UCSD-AML1 (cell line): ENCODE measurements around the gene RTRAF.

ENCODE experiments used
- DNase-seq: peaks from one replicate; lab custom pipeline; 2025; ENCODE audit not compliant: unreplicated experiment; lab: John Stamatoyannopoulos, UW

Gene RTRAF

GRCh38 chr14:52020161-52020714 lies 30.9 kb downstream of the RTRAF start:
- DNase-seq: no peak

DNA sequence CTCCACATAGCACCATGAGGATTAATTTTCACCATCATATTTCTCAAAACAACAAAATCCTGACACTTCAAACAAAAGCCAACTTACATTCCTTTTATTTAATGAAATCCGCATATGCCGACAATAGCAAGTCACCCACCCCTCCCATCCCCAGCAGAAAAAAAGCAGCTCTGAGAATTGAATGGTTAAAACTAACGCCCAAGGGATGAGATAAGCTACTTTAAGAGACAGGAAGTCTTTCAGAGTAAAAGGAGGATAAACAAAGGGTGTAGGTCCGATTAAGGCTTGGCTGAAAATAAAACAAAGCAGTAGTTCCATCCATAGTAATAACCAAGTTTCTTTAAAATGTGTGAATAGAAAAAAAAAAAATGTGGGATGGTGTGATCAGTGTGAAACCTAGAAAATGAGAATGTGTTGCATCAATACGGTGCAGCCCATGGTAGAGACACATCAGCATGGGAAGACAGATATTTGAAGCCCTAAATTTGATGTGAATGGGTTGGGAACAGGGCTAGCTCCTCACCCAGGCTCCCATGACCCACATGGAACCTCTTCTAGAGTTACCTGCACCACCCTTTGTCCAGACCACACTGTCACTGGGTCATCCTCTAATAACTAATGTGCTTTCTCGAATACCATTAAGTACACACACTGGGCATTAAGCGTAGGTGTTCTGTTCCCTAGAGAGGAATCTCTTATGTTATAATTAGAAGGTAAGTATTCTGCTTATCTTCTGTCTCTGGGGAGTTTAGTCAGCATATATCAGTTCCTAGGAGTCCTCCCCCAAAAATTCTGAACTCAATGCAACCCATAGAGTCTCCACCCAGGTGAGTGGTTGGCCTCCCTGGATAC lies 31.7 kb downstream of the RTRAF start:
- no peak for DNase-seq

GRCh38 chr14:52021957-52022600 lies 32.7 kb downstream of the RTRAF start:
- no peak for DNase-seq

DNA sequence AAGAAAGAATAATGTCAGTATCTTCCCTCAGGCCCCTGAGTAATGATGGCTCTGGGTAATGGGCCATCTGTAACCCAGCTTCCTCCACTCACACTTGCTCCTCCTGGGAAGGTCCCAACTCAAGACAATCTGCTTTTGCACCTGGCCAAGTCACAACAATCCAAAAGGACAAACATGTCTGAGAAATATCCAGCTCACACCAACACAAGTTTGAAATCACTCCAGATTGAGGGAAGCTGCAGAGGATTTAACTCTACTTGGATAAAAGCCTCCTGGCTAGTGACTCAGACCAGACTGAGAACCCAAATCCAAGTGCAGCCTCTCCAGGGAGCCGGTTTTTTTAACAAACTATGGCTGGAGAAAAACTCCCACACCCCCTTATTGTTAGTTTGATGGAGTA lies 34.2 kb downstream of the RTRAF start:
- no peak for DNase-seq

DNA sequence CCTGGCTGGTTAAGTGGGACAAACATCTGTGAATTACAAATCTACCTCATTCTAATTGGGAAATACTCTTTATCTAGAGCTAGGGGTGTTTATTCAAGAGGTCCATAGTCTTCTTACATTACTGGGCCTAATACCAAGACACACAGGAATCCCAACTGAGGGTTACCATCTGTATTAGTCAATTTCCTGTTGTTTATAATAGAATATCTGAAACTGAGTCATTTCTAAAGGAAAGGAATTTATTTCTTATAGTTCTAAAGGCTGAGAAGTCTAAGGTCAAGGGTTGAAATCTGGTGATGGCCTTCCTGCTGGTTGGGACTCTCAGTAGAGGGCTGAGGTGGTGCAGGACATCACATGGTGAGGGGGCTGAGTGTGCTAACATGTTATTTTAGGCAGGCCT lies 36.0 kb downstream of the RTRAF start:
- DNase-seq: no peak

- DNase-seq: no peak
These were observed 36.8 kb downstream of the RTRAF start for GRCh38 chr14:52026017-52026660.

DNA sequence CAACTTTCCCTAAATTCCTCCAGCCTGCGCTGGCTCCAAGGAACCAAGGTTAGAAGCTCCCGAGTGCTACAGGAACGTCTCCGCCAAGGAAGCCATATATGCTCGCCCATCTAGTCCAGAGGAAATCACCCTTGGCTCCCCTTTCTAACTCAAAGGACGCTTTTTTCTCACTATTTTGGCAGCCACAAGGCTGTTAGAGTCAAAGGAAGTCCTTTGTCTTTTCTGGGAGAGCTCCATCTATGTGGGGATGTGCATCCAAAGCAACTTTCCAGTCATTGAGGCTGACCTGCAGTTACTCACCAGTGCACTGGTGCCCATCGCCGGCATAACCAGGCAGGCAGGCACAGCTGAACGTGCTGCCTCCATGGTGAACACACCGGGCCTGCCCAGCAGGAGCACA lies 37.6 kb downstream of the RTRAF start:
- no peak for DNase-seq

DNA sequence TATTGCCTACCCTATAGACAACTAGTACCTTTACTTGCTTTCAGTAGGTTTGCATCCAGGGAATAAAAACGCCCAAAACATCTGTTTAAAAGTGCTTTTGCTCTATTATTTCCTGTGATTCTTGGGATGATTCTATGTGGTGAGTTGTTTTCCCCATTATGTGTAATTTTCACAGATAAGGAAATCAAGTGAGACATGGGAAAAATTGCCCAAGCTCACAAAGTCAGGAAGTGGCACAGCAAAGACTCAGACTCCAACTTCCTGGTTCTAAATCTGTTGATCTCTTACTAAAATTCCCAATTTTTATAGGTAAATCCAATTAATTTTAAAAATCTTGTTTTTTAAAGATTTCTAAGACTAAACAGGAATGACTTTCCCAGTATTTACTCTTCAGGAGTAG lies 40.5 kb downstream of the RTRAF start:
- no peak for DNase-seq

GRCh38 chr14:52031781-52032180 lies 42.4 kb downstream of the RTRAF start:
- no peak for DNase-seq

DNA sequence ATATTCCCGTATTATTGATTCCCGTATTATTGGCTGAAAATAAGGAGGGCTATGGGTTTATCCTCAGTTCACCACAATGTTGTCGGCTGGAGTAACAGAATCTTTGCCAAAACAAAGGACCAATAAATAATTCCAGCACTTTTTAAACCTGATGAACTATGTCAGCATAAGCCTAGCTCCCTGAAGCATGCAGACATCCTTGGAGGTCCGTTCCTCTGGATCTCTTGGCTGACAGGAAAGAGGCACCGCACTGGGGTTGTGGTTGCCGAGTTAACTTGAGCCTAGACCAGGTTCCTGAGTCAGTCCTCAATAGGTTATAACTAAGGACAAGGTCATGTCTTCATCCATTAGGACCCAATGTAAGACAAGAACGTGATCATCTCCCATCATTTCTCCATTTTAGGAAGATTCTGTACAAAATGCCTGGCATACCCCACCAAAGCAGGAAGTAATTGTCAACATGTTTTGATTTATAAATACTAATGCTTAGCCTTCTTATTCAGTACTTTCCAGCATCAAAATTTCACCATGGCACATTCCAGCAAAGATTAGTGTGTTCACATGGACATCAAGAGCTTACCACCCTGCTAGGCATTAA lies 43.0 kb downstream of the RTRAF start:
- DNase-seq: no peak

DNA sequence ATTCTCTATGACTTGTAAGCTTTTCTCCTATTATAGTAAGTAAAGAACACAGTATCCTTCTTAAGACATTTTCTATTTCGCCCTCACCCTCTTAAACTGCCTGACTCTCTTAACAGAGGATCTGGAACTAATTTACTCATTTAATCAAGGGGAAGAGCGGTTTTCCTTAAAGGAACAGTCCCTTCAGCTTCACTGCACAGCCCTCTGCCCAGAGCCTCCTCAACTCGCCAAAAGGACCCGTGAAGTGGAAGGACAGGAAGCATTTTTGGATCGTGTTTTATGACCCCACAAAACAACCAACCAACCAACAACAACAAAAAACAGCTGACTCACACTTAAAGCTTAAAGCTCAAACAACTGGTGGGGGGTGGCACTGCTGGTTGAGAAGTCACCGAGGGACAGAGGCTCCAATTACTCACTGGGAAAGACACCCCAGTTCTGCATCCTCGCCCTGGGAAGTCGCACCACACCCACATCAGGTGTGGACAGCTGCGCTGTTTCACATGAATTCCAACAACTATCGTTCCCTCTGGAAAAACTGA lies 43.8 kb downstream of the RTRAF start:
- no peak for DNase-seq

DNA sequence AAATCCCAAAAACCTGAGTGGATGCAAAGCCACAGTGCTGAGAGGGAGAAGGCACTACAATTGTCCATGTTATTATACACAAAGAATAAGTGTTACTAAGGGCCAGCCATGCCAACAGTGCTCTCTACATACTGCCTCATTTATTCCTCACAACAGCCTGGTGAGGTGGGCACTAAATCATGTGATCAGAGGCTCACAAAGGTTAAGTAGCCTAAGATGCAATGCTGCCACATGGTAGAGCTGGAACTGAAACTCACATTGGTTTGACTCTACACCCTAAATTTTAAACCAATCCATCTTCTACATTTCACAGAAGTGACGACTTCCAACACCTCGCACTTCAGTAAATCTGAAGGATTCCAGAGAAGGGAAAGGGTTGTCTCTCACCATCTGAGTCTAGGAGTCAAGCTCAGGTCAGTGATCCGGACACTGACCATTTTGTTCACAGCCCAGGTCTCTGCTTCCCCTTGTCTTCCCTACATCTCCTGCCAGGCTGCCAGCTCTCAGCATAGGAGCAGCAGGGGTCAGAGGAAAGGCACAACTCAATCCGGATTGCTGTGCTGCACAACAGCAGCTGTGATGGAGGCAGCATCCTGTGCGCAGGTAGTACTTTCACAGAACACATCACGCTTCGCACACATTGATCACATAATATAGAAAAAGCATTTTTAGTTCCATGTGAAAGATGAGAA lies 49.9 kb downstream of the RTRAF start:
- DNase-seq: no peak

GRCh38 chr14:52040598-52040997 lies 51.3 kb downstream of the RTRAF start:
- no peak for DNase-seq

- DNase-seq: no peak
These were observed 53.3 kb downstream of the RTRAF start for GRCh38 chr14:52042371-52043289.

- DNase-seq: peak; percentile 35
These were observed 54.3 kb downstream of the RTRAF start for GRCh38 chr14:52043690-52044089.

GRCh38 chr14:52044791-52045522 lies 55.6 kb downstream of the RTRAF start:
- DNase-seq: no peak

- no peak for DNase-seq
These were observed 57.1 kb downstream of the RTRAF start for GRCh38 chr14:52046376-52046917.

DNA sequence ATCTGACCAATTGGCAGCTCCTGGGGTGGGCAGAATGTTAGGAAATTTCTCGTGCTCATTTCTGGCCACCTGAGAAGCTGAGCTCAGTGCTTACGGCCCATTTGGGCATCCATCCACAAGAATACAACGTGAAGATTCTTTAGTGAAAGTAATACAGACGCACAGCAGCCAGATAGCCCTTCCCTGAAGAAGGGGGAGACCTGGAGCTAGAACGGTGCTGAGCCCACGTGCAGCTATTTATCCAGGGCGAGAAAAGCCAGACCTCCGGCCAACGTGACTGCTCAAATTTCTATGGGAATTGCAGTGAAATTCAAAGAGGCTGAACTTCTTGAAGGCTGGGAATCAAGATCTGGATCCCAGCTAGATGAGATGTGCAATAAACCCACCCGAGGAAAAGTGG lies 58.8 kb downstream of the RTRAF start:
- no peak for DNase-seq
